Hindlimb muscle (tissue), 1 donor: ENCODE data around the gene CSPG4. TPM values are rescaled to one million over a fixed set of nuclear protein-coding genes. Genes with fewer than 3 reads are reported as not detected.

ENCODE experiments used
- polyA plus RNA-seq: library from polyadenylated mRNA; unstranded; fragments of 120-200 nt; gene quantifications from one replicate; pipeline ENCODE4 v1.2.1, GENCODE V29; 2013; ENCODE audit not compliant: insufficient read length

The CSPG4 gene
- polyA plus RNA-seq, 1 donor, result 125 TPM

Other genes with a start within 250 kb of the CSPG4 start
- gene PTPN9, start 133.5 kb downstream of the CSPG4 start, polyA plus RNA-seq, result 18.8 TPM
- gene SNUPN, start 87.1 kb downstream of the CSPG4 start, polyA plus RNA-seq, result 18.7 TPM
- gene IMP3, start 72.6 kb downstream of the CSPG4 start, polyA plus RNA-seq, result 30.3 TPM
- gene SNX33, start 64.9 kb downstream of the CSPG4 start, polyA plus RNA-seq, result 14.2 TPM
- gene UBE2Q2, start 130.6 kb upstream of the CSPG4 start, polyA plus RNA-seq, result 48.4 TPM
- 18.8 TPM for gene FBXO22, start 191.0 kb upstream of the CSPG4 start, polyA plus RNA-seq